OCI-LY7 (cell line): ENCODE data around the gene SLC2A5.

Experiments used
- CTCF ChIP-seq: fragments of 200-600 bp; sonication (generic); conservative IDR thresholded peaks from 2 replicates; pipeline ENCODE4 v1.5.1; 2014; ENCODE audit warnings: mild to moderate bottlenecking, antibody characterized with exemption, low read length, moderate library complexity, mixed read lengths
- EZH2phosphoT487 ChIP-seq: fragments of 200-600 bp; sonication (generic); IDR thresholded peaks from 2 replicates; pipeline ENCODE4 v1.6.1; 2018; ENCODE audit warnings: low read depth, borderline replicate concordance, mild to moderate bottlenecking, mixed run types, antibody characterized with exemption, low read length, moderate library complexity, mixed read lengths

GRCh38 chr1:9118186-9118585, 48.8 kb upstream of the SLC2A5 start:
- no peak for TF ChIP-seq CTCF
- TF ChIP-seq EZH2phosphoT487 = no peak
